Putamen (tissue), 1 donor: ENCODE data around the gene POLR2F.
"Not testable (repeated sequence)": the region's sequence is repeated elsewhere in the genome, so short reads cannot be mapped to it uniquely, and the experiment has no call there.

Experiments
- DNase-seq: peaks from one replicate; pipeline ENCODE4 v3.0.0-alpha.2; 2016; ENCODE audit warnings: low spot score

POLR2F gene

DNA sequence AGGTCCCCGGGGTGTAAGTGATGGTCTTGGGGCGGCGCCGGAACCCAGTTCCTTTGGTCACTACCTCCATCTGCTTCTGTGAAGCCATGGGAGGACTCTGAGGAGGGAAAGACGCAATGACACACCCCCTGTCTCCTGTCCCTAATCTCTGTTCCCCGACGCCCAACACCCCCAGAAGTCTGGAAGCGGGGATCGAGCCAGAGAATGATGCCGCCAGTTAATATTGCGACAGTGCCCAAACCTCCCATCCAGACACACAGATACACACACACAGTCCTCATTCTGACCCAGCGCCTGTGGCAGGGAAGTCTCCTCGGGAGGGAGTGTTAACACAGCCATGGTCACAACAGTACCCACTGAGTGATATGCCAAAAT, 450 bp upstream of the POLR2F start:
- no peak for DNase-seq

DNA sequence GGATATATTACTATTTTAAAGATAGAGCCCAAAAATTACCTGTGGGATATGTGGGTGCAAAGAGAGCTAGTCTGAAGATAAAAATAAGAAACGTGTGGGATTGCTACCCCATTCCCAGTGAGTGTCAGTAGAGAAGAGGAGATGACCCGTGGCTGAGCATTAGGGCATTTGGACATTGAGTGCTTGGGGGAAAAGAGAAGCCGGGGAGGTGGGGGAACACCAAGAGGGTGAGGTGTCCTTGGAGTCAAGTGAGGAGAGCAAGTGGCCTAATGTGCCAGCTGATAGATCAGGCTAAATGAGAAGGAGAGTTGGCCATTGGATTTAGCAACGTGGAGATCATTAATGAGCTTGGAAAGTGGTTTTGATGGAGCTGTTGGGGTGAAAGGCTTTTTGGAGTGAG, 1.2 kb downstream of the POLR2F start:
- DNase-seq, result no peak

DNA sequence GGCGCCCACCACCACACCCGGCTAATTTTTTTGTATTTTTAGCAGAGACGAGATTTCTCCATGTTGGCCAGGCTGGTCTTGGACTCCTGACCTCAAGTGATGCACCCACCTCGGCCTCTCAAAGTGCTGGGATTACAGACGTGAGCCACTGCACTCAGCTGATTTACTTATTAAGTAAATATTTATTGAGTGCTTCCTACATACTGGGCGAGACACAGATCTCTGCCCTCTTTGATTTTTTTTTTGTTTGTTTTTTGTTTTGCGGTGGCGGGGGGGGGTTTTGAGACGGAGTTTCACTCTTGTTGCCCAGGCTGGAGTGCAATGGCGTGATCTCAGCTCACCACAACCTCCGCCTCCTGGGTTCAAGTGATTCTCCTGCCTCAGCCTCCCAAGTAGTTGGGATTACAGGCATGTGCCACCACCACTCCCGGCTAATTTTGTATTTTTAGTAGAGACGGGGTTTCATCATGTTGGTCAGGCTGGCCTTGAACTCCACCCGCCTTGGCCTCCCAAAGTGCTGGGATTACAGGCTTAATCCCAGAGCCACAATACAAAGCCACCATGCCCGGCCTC, 2.4 kb downstream of the POLR2F start:
- not testable (repeated sequence) for DNase-seq

DNA sequence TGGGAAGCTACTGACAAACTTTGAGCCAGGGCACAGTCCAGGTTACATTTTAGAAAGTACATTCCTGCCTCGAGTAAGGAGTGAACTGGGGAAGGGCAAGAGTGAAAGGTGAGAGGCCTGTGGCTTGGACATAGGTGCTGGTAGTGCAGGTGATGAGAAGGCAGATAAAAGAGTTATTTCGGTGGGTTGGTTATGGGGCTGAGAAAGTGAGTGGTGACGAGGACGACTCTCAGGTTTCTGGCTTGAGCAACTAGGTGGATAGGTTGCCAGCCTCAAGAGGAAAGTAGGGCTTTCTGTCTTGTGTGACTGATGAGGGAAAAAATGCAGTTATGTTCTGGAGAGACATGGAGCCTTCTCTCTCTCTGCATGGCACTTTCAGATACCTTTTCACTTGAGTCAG, 3.7 kb downstream of the POLR2F start:
- DNase-seq, result no peak

DNA sequence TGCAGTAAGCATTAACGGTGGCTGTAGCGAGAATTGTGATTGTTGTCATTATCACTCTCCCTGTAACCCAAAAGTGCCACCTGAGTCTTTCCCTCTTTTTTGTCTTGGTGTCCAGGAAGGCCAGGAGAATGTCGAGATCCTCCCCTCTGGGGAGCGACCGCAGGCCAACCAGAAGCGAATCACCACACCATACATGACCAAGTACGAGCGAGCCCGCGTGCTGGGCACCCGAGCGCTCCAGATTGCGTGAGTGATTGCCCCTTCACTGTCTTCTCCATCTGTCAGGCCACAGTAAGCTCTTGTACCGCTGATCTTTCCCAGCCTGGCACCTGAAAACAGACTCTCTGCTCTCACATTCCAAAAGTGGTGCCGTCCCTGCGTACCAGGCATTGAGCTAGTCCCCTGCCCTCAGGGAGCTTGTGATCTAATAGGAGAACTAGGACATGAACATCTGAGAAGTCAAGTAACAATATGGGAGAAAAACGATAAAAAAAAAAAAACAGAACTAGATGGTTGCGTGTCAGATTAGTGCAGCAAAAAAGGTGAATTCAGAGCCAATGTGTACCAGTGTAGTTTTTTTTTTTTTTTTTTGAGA, 5.8 kb downstream of the POLR2F start:
- DNase-seq, result no peak

DNA sequence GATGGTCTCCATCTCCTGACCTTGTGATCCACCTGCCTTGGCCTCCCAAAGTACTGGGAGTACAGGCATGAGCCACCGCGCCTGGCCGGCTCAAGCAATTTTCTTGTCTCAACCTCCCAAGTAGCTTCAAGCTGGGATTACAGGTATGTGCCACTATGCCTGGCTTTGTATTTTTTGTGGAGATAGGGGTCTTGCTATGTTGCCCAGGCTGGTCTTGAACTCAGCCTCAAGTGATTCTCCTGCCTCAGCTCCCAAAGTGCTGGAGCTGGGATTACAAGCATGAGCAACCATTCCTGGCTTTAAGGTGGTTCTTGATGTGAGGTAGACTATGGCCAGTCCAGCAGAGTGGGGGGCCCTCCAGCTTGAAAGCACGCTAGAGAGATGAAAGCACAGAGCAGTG, 7.6 kb downstream of the POLR2F start:
- no peak for DNase-seq

GRCh38 chr22:37965940-37966664, 12.6 kb downstream of the POLR2F start:
- no peak for DNase-seq

DNA sequence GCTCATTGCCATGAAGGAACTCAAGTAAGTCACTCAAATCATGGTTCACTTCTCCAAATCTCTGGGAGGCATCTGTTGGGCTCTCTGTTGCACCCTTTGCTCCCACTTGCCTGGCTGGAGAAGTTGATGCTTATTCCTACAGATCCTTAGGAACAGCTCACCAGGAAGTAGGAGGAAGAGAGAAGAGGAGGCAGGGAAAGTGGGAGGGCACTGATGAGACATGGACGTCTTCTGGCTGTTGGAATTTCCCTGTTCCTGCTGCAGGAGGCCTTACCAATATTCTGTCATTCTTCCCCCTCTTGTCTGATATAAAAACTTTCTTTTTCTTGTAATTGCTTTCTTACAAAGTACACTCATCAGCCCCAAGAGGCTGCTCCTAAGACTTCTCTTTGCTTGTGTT, 13.6 kb downstream of the POLR2F start:
- DNase-seq, result peak; percentile 49

DNA sequence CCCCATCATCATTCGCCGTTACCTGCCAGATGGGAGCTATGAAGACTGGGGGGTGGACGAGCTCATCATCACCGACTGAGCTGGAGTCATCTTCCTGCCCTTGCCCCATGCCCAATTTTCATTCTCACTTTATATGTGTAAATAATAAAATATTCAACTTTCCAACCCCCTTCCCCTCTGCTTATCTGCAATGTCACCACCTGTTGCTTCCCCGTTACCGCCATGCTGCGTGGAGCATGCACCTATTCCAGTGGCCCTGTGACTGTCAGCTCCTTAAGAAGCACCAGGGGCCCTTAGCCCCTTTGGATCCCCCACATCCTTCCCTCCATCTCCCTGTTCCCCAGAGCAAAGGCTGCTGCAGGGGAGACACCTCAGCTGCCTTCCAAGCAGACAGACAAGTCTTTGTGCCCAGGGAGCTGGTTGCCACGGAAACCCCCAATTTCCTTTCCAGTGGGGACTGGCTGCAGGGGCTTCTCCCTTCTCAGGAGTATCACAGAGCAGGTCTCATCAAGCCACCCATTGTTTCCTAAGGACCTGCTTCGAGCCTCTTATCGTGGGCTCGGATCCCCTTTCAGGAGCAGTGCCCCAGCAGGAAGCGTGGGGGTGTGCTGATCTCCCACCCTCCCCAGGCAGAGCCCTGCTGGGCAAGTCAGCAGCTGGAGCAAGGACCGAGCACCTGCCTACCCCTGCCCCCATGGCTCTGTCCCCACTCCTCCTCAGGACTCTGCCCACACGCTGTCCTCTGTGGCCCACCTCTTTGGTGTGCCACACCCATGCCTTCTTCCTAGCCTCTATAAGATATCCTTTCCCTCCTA, 14.3 kb downstream of the POLR2F start:
- DNase-seq, result peak; percentile 17

GRCh38 chr22:37968452-37969251, 15.2 kb downstream of the POLR2F start:
- peak; percentile 90 for DNase-seq

DNA sequence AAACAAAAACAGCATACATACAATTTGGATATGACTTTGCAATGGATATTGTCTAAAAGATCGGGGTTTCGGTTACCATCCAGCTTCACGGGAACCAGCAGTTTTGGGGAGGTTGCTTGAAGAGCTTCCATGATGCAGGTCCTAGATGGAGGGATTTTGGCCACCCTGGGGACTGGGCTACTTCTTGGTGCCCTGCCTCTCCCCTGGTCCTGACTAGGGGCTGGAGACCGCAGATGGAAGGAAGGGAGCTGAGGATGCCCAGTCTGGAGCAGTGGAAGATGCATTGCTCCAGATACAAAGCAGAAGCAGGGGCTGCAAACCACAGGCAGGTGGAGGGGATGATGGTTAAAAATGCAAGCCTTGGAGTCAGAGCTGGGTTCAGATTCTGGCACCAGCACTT, 17.4 kb downstream of the POLR2F start:
- no peak for DNase-seq

GRCh38 chr22:37971475-37972434, 18.3 kb downstream of the POLR2F start:
- DNase-seq, result no peak

GRCh38 chr22:37972527-37972926, 19.0 kb downstream of the POLR2F start:
- DNase-seq, result no peak

- no peak for DNase-seq
These were observed 20.0 kb downstream of the POLR2F start for GRCh38 chr22:37973271-37974170.

GRCh38 chr22:37975153-37975552, 21.7 kb downstream of the POLR2F start:
- DNase-seq, result no peak

DNA sequence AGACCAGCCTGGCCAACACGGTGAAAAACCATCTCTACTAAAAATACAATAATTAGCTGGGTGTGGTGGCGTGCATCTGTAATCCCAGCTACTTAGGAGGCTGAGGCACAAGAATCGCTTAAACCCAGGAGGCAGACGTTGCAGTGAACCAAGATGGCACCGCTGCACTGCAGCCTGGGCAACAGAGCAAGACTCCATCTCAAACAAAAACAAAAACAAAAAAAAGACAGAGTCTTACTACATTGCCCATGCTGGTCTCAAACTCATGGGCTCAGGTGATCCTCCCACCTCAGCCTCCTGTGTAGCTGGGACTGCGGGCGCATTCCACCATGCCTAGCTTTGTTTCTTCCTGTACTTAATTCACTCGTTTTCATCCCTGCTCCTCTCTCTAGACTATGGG, 22.5 kb downstream of the POLR2F start:
- not testable (repeated sequence) for DNase-seq

DNA sequence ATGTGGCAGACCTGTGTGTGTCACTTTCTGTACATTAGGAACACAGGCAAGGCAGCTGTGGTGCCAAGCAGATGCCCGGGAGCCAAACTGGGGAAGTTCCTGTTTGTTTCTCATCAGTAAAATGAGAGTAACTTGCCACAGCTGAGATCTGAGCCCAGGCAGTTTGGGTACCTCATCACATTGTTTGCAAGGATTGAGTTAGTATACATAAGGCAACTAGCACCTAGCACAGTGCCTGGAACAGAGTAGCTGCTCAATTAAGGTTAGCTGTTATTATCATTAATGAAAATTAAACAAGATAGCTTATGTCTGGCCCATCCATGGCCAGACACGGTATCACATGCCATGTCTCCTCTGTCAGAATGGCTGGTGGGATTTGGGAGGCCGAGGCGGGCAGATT, 23.0 kb downstream of the POLR2F start:
- no peak for DNase-seq

DNA sequence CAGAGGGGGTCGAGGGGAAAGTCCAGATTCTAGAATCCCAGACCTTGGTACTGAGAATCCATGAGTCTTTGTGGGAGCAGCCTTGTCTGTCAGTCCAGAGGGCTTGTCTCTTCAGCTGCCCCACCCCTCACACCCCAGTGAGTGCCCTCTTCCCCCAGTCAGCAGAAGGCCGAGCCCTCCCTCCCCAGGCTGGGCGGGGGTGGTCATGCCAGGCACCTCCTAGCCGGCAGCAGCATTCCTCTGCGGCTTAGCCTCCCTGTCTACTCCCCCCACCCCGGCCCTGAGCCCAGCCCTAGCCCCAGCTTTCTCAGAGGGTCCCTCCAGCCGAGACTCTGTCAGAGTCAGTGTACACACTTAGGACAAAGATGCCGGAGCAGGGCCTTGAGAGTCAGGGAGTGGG, 26.3 kb downstream of the POLR2F start:
- DNase-seq, result no peak

- no peak for DNase-seq
These were observed 27.9 kb downstream of the POLR2F start for GRCh38 chr22:37981282-37982011.
